ENCODE measurements around the gene SLC37A4.

The SLC37A4 gene

DNA sequence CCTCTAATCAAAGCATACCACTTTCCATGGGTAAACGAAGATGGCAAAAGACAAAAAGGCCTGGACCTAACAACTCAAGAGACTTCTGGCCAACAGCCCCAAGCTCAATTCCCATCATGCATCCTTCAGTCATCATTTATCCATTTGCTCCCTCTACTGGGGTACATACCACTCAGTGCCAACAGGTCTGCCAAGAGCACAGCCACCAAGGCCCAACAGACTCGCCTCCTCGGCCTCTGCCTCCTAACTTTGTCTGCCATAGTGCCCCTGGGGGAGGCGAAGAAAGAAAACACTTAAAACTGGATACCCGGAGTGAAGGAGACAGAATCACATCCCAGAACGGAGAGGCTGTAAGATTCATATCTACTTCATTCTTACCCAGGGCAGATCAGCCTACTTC is 25.2 kb upstream of the SLC37A4 start:
- TF ChIP-seq, protein P1, sequence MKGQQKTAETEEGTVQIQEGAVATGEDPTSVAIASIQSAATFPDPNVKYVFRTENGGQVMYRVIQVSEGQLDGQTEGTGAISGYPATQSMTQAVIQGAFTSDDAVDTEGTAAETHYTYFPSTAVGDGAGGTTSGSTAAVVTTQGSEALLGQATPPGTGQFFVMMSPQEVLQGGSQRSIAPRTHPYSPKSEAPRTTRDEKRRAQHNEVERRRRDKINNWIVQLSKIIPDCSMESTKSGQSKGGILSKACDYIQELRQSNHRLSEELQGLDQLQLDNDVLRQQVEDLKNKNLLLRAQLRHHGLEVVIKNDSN (IDR thresholded peaks at IDR 0.05) = no peak

- TF ChIP-seq, protein P1 (IDR thresholded peaks at IDR 0.05) = no peak
- no peak for TF ChIP-seq CREB1 (IDR thresholded peaks at IDR 0.05; ENCODE audit: low read depth)
- TF ChIP-seq TAF1 (IDR thresholded peaks at IDR 0.05; ENCODE audit: low read depth) = no peak
- TF ChIP-seq FOXM1 (IDR thresholded peaks at IDR 0.05; ENCODE audit: borderline replicate concordance, low read depth) = no peak
- no peak for TF ChIP-seq ZBTB7A (IDR thresholded peaks at IDR 0.05; ENCODE audit: low read depth)
- TF ChIP-seq MAX (IDR thresholded peaks at IDR 0.05) = no peak
- no peak for TF ChIP-seq EGR1 (IDR thresholded peaks at IDR 0.05)
- TF ChIP-seq, protein P2, sequence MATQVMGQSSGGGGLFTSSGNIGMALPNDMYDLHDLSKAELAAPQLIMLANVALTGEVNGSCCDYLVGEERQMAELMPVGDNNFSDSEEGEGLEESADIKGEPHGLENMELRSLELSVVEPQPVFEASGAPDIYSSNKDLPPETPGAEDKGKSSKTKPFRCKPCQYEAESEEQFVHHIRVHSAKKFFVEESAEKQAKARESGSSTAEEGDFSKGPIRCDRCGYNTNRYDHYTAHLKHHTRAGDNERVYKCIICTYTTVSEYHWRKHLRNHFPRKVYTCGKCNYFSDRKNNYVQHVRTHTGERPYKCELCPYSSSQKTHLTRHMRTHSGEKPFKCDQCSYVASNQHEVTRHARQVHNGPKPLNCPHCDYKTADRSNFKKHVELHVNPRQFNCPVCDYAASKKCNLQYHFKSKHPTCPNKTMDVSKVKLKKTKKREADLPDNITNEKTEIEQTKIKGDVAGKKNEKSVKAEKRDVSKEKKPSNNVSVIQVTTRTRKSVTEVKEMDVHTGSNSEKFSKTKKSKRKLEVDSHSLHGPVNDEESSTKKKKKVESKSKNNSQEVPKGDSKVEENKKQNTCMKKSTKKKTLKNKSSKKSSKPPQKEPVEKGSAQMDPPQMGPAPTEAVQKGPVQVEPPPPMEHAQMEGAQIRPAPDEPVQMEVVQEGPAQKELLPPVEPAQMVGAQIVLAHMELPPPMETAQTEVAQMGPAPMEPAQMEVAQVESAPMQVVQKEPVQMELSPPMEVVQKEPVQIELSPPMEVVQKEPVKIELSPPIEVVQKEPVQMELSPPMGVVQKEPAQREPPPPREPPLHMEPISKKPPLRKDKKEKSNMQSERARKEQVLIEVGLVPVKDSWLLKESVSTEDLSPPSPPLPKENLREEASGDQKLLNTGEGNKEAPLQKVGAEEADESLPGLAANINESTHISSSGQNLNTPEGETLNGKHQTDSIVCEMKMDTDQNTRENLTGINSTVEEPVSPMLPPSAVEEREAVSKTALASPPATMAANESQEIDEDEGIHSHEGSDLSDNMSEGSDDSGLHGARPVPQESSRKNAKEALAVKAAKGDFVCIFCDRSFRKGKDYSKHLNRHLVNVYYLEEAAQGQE (IDR thresholded peaks at IDR 0.05; ENCODE audit: low read depth) = no peak
- TF ChIP-seq YY1 (IDR thresholded peaks at IDR 0.05; ENCODE audit: low read depth) = no peak
- TF ChIP-seq CEBPB (IDR thresholded peaks at IDR 0.05) = no peak
- no peak for TF ChIP-seq RAD21 (IDR thresholded peaks at IDR 0.05; ENCODE audit: low read depth)
- no peak for TF ChIP-seq NFIC (IDR thresholded peaks at IDR 0.05)
- TF ChIP-seq TEAD4 (IDR thresholded peaks at IDR 0.05) = no peak
- TF ChIP-seq EP300 (IDR thresholded peaks at IDR 0.05; ENCODE audit: borderline replicate concordance) = no peak
- TF ChIP-seq TCF12 (IDR thresholded peaks at IDR 0.05; ENCODE audit: low read depth) = no peak
These were observed 23.7 kb upstream of the SLC37A4 start for GRCh38 chr11:119054418-119054817.

DNA sequence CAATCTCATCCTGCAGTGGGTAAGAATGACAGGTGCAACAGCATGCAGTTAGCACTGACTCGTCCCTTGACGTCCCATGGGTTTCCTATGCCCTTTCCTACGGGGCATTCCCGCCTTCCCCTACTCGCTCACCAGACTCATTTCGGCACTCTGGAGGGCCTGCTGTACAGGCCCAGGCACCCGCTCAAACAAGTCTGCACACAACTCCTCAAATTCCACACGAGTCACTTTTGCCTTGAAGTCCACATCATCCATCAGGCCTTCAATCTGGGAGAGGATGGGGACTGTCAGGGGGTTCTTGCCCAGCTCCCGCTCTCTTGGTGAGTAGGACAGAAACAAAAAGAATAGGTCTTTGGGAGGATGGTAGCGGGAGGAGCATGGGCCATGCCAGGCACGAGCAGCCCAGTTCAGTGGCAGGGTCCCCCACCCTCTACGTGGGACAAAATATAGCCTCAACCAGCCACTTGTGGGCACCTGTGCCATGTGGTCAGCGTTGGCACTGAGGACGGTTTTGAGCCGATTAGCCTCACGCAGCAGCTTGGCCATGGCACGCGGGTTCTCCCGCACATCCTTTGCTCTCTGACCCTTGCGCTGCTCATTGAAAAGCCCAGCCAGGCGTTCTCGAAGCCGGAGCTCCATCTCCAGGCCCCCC is 21.6 kb upstream of the SLC37A4 start:
- no peak for TF ChIP-seq YY1 (IDR thresholded peaks at IDR 0.05; ENCODE audit: low read depth)
- no peak for TF ChIP-seq TEAD4 (IDR thresholded peaks at IDR 0.05)
- no peak for TF ChIP-seq CREB1 (IDR thresholded peaks at IDR 0.05; ENCODE audit: low read depth)
- no peak for TF ChIP-seq MAX (IDR thresholded peaks at IDR 0.05)
- no peak for TF ChIP-seq RAD21 (IDR thresholded peaks at IDR 0.05; ENCODE audit: low read depth)
- TF ChIP-seq TCF12 (IDR thresholded peaks at IDR 0.05; ENCODE audit: low read depth) = no peak

- no peak for TF ChIP-seq CEBPB (IDR thresholded peaks at IDR 0.05)
- no peak for TF ChIP-seq TAF1 (IDR thresholded peaks at IDR 0.05; ENCODE audit: low read depth)
- TF ChIP-seq TCF12 (IDR thresholded peaks at IDR 0.05; ENCODE audit: low read depth) = no peak
- no peak for TF ChIP-seq FOXM1 (IDR thresholded peaks at IDR 0.05; ENCODE audit: borderline replicate concordance, low read depth)
- no peak for TF ChIP-seq MAX (IDR thresholded peaks at IDR 0.05)
- no peak for TF ChIP-seq YY1 (IDR thresholded peaks at IDR 0.05; ENCODE audit: low read depth)
- TF ChIP-seq, protein P2 (IDR thresholded peaks at IDR 0.05; ENCODE audit: low read depth) = no peak
- TF ChIP-seq RAD21 (IDR thresholded peaks at IDR 0.05; ENCODE audit: low read depth) = no peak
- TF ChIP-seq ZBTB7A (IDR thresholded peaks at IDR 0.05; ENCODE audit: low read depth) = no peak
- TF ChIP-seq, protein P1 (IDR thresholded peaks at IDR 0.05) = no peak
- no peak for TF ChIP-seq EGR1 (IDR thresholded peaks at IDR 0.05)
- no peak for TF ChIP-seq EP300 (IDR thresholded peaks at IDR 0.05; ENCODE audit: borderline replicate concordance)
- no peak for TF ChIP-seq TEAD4 (IDR thresholded peaks at IDR 0.05)
- no peak for TF ChIP-seq CREB1 (IDR thresholded peaks at IDR 0.05; ENCODE audit: low read depth)
- no peak for TF ChIP-seq NFIC (IDR thresholded peaks at IDR 0.05)
These were observed 20.9 kb upstream of the SLC37A4 start for GRCh38 chr11:119051440-119052162.

- no peak for TF ChIP-seq ZBTB7A (IDR thresholded peaks at IDR 0.05; ENCODE audit: low read depth)
- TF ChIP-seq TCF12 (IDR thresholded peaks at IDR 0.05; ENCODE audit: low read depth) = no peak
- TF ChIP-seq RAD21 (IDR thresholded peaks at IDR 0.05; ENCODE audit: low read depth) = no peak
- no peak for TF ChIP-seq EP300 (IDR thresholded peaks at IDR 0.05; ENCODE audit: borderline replicate concordance)
- TF ChIP-seq, protein P1 (IDR thresholded peaks at IDR 0.05) = no peak
- no peak for TF ChIP-seq MAX (IDR thresholded peaks at IDR 0.05)
These were observed 18.4 kb upstream of the SLC37A4 start for GRCh38 chr11:119049081-119049480.
